Upper lobe of left lung (tissue), 6 donors: Measurements from ENCODE around the gene CRYZL1. TPM values are rescaled to one million over a fixed set of nuclear protein-coding genes. Genes with fewer than 3 reads are reported as not detected.
A peak's percentile ranks its signal among the peaks of the same experiment; 100 is the strongest.

Source experiments
- ATAC-seq, 2 donors: fragments of 200-7000 bp; cut with Tn5 transposase; one replicate each; pipeline ENCODE4 v1.9.1; 2022; ENCODE audit warnings: mild to moderate bottlenecking in 2 of 2, moderate library complexity in 2 of 2; ENCODE audit not compliant: low FRiP score in 2 of 2
- DNase-seq, 2 donors: peaks; one replicate each; pipeline ENCODE4 v3.0.0-alpha.2; 2019 to 2020
- H3K27ac ChIP-seq, 4 donors: fragments of 200-600 bp; sonication (generic); one replicate each; pipeline ENCODE4 v1.5.1; 2016 to 2019
- H3K27me3 ChIP-seq, 4 donors: fragments of 200-600 bp; sonication (generic); one replicate each; pipeline ENCODE4 v1.5.1; 2017 to 2019
- H3K36me3 ChIP-seq, 4 donors: fragments of 200-600 bp; sonication (generic); one replicate each; pipeline ENCODE4 v1.5.1; 2016 to 2019
- H3K4me1 ChIP-seq, 4 donors: fragments of 200-600 bp; sonication (generic); one replicate each; pipeline ENCODE4 v1.5.1; 2018 to 2019
- H3K4me3 ChIP-seq, 4 donors: fragments of 200-600 bp; sonication (generic); one replicate each; pipeline ENCODE4 v1.5.1; 2017 to 2019; ENCODE audit warnings: mild to moderate bottlenecking in 2 of 4, moderate library complexity in 1 of 4
- H3K9me3 ChIP-seq, 4 donors: fragments of 200-600 bp; sonication (generic); one replicate each; pipeline ENCODE4 v1.5.1; 2018 to 2019
- EP300 ChIP-seq, 4 donors: sonication (generic); formaldehyde crosslinking; IDR thresholded peaks; one replicate each; pipeline ENCODE4 v1.5.1; 2017; ENCODE audit warnings: antibody characterized with exemption in 4 of 4, control low read depth in 2 of 4
- POLR2A ChIP-seq, 4 donors: fragments of 450-650 bp; IDR thresholded peaks; one replicate each; pipeline ENCODE4 v1.5.1; 2016 to 2017; ENCODE audit warnings: antibody characterized with exemption in 4 of 4, mild to moderate bottlenecking in 2 of 4
- POLR2AphosphoS5 ChIP-seq, 2 donors: sonication (generic); formaldehyde crosslinking; IDR thresholded peaks; one replicate each; pipeline ENCODE4 v1.5.1; 2017; ENCODE audit warnings: antibody characterized with exemption in 2 of 2
- WGBS, 2 donors: methylation state at CpG; one replicate each; pipeline ENCODE4 v1.1.5; 2017 to 2018; 5-methylcytosine and 5-hydroxymethylcytosine counted together
- total RNA-seq, 6 donors: library from RNA; depleted of rRNA in 4 of 6; stranded (reverse); fragments of >200 nt in 4 of 6; gene quantifications; one replicate each; pipeline versions ENCODE4 v1.1.0 to v1.2.1, GENCODE V29; 2016 to 2021
- TF ChIP-seq, protein P1 (sequence below), 6 experiments: fragments of 450-650 bp in 4 of 6; fragments of 200-600 bp in 2 of 6; sonication (generic) in 2 of 6; IDR thresholded peaks; one replicate each; pipeline ENCODE4 v1.5.1; 2016 to 2019; ENCODE audit warnings: antibody characterized with exemption in 6 of 6
- donor health status: DM: no; HTN: no; CAD: no; lungs with moderate emphysema.
- donor health status: DM: no; HTN: yes; CAD: no; lungs with severe emphysema.

CRYZL1 gene
- total RNA-seq, 6 donors from 2014 or later = 20.2 to 80.7 (median 31.7) TPM

DNA sequence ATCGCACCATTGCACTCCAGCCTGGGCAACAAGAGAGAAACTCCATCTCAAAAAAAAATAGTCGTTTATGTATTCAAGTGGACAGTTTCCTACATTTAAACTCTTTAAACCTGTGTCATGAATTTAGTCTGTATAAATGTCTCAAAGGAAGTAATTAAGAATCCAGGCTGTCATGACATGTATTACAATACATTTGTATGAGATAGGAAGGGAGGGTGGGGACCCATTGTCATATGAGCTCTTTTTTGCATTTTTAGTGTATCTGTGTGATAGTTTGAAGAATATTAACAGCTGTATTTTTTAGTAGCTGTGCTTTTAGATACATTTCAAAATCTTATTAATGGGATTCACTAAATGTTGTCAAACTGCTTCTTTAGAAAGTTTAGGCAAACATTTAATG lies 73.1 kb downstream of the CRYZL1 start:
- ATAC-seq (no peak), DNase-seq (no peak)
- 72 to 77% methylated on average over 2 of the region's 2 CpGs for WGBS, 2 donors
- Histone ChIP-seq H3K4me3 (no peak overlapping the region), H3K9me3 (no peaks in the 10 kb centered on the region), H3K36me3 (peaks cover 24 to 86% (median 32%) of the 10 kb centered on the region in 4 donors), H3K4me1 (peaks cover 0 to 12% (median 5%) of the 10 kb centered on the region in 4 donors), H3K27me3 (no peaks in the 10 kb centered on the region), H3K27ac (no peak overlapping the region)
- TF ChIP-seq POLR2AphosphoS5 (IDR thresholded peaks at IDR 0.05) (no peak), POLR2A (IDR thresholded peaks at IDR 0.05) (no peak)
- TF ChIP-seq, protein P1, sequence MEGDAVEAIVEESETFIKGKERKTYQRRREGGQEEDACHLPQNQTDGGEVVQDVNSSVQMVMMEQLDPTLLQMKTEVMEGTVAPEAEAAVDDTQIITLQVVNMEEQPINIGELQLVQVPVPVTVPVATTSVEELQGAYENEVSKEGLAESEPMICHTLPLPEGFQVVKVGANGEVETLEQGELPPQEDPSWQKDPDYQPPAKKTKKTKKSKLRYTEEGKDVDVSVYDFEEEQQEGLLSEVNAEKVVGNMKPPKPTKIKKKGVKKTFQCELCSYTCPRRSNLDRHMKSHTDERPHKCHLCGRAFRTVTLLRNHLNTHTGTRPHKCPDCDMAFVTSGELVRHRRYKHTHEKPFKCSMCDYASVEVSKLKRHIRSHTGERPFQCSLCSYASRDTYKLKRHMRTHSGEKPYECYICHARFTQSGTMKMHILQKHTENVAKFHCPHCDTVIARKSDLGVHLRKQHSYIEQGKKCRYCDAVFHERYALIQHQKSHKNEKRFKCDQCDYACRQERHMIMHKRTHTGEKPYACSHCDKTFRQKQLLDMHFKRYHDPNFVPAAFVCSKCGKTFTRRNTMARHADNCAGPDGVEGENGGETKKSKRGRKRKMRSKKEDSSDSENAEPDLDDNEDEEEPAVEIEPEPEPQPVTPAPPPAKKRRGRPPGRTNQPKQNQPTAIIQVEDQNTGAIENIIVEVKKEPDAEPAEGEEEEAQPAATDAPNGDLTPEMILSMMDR (IDR thresholded peaks at IDR 0.05) = no peak

GRCh38 chr21:33567914-33568313 lies 73.6 kb downstream of the CRYZL1 start:
- Histone ChIP-seq H3K9me3 (no peaks in the 10 kb centered on the region), H3K27me3 (no peaks in the 10 kb centered on the region), H3K4me1 (peaks cover 0 to 12% (median 5%) of the 10 kb centered on the region in 4 donors), H3K4me3 (no peak overlapping the region), H3K27ac (peak overlapping the region in 1 of 4 donors; percentile 23), H3K36me3 (peaks cover 21 to 86% (median 29%) of the 10 kb centered on the region in 4 donors)
- DNase-seq = no peak
- TF ChIP-seq POLR2A (IDR thresholded peaks at IDR 0.05) (no peak), EP300 (IDR thresholded peaks at IDR 0.05) (no peak), POLR2AphosphoS5 (IDR thresholded peaks at IDR 0.05) (no peak)
- TF ChIP-seq, protein P1 (IDR thresholded peaks at IDR 0.05) = no peak
- 85 to 89% methylated on average over 6 of the region's 6 CpGs for WGBS, 2 donors
- ATAC-seq = no peak

GRCh38 chr21:33566514-33566913 lies 75.0 kb downstream of the CRYZL1 start:
- H3K27me3 ChIP-seq = no peaks in the 10 kb centered on the region
- WGBS, 2 donors = 96 to 98% methylated on average over 2 of the region's 2 CpGs
- no peak overlapping the region for H3K27ac ChIP-seq
- H3K4me1 ChIP-seq = peaks cover 0 to 12% (median 5%) of the 10 kb centered on the region in 4 donors
- no peak overlapping the region for H3K4me3 ChIP-seq
- no peak for TF ChIP-seq POLR2AphosphoS5 (IDR thresholded peaks at IDR 0.05)
- TF ChIP-seq POLR2A (IDR thresholded peaks at IDR 0.05) = no peak
- TF ChIP-seq, protein P1 (IDR thresholded peaks at IDR 0.05) = no peak
- no peak for TF ChIP-seq EP300 (IDR thresholded peaks at IDR 0.05)
- ATAC-seq = no peak
- H3K9me3 ChIP-seq = no peaks in the 10 kb centered on the region
- DNase-seq = no peak
- H3K36me3 ChIP-seq = peaks cover 19 to 85% (median 31%) of the 10 kb centered on the region in 4 donors

DNA sequence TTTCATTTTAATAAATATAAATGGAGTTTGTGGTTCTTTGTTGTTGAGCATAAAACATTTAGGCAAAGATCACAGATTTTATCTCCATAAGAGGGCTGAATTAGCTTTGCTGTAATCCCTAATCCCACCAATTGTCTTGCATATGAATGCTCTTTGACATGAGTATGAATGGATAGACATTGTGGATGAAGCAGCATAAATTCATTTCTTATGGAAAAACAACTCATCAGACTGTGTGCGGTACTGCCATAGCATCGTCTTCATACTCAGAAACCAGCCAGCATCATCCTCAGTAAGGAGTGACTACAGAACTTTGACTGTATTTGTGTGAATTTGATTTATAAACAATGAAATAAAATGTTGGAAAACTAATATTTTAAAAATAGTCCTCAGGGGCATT lies 79.2 kb downstream of the CRYZL1 start:
- 98 to 99% methylated on average over 2 of the region's 2 CpGs for WGBS, 2 donors
- Histone ChIP-seq H3K36me3 (peaks cover 38 to 85% (median 39%) of the 10 kb centered on the region in 4 donors), H3K4me1 (peaks cover 0 to 3% (median under 1%) of the 10 kb centered on the region in 4 donors), H3K27ac (no peak overlapping the region), H3K27me3 (no peaks in the 10 kb centered on the region), H3K9me3 (no peaks in the 10 kb centered on the region), H3K4me3 (no peak overlapping the region)
- ATAC-seq = no peak
- no peak for TF ChIP-seq POLR2A (IDR thresholded peaks at IDR 0.05)
- TF ChIP-seq EP300 (IDR thresholded peaks at IDR 0.05) = no peak
- no peak for TF ChIP-seq POLR2AphosphoS5 (IDR thresholded peaks at IDR 0.05)
- TF ChIP-seq, protein P1 (IDR thresholded peaks at IDR 0.05) = no peak
- DNase-seq = no peak

DNA sequence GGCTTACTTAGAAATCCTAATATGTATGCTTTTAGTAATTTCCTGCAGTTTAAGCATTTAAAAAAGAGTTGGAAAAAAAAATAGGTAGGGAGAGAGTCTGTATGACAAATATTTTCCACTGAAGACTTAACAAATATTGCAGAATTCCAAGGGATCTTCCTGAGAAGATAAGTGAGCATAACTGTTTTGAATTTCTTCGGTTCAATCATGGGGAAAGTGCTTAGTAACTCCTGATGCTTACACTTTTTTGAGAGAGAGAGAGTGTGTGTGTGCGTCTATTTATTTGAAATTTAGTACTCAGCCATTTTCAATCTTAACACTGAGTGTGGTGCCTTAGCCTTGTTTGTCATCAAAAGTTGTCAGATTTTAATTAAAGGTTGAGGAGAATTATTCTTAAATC lies 80.2 kb downstream of the CRYZL1 start:
- 84 to 89% methylated on average over 2 of the region's 2 CpGs for WGBS, 2 donors
- no peaks in the 10 kb centered on the region for H3K27me3 ChIP-seq
- H3K9me3 ChIP-seq = no peaks in the 10 kb centered on the region
- H3K36me3 ChIP-seq = peaks cover 42 to 89% (median 46%) of the 10 kb centered on the region in 4 donors
- no peak for TF ChIP-seq EP300 (IDR thresholded peaks at IDR 0.05)
- TF ChIP-seq POLR2AphosphoS5 (IDR thresholded peaks at IDR 0.05) = no peak
- TF ChIP-seq, protein P1 (IDR thresholded peaks at IDR 0.05) = no peak
- TF ChIP-seq POLR2A (IDR thresholded peaks at IDR 0.05) = no peak
- DNase-seq (no peak), ATAC-seq (no peak)
- no peak overlapping the region for H3K4me3 ChIP-seq
- H3K4me1 ChIP-seq = peaks cover under 1 to 4% (median 2%) of the 10 kb centered on the region in 4 donors
- H3K27ac ChIP-seq = peak overlapping the region in 1 of 4 donors; percentile 10
